HG02759 (cell line): ENCODE data around the gene CTDSPL.
A peak's percentile ranks its signal among the peaks of the same experiment; 100 is the strongest.

ENCODE experiments used
- ATAC-seq: cut with Tn5 transposase; IDR thresholded peaks from one replicate; pipeline ENCODE4 v1.9.1; 2021; ENCODE audit warnings: mild to moderate bottlenecking, moderate library complexity; ENCODE audit not compliant: unreplicated experiment

CTDSPL gene

GRCh38 chr3:37852771-37853170 is 8.9 kb upstream of the CTDSPL start:
- ATAC-seq, result no peak

DNA sequence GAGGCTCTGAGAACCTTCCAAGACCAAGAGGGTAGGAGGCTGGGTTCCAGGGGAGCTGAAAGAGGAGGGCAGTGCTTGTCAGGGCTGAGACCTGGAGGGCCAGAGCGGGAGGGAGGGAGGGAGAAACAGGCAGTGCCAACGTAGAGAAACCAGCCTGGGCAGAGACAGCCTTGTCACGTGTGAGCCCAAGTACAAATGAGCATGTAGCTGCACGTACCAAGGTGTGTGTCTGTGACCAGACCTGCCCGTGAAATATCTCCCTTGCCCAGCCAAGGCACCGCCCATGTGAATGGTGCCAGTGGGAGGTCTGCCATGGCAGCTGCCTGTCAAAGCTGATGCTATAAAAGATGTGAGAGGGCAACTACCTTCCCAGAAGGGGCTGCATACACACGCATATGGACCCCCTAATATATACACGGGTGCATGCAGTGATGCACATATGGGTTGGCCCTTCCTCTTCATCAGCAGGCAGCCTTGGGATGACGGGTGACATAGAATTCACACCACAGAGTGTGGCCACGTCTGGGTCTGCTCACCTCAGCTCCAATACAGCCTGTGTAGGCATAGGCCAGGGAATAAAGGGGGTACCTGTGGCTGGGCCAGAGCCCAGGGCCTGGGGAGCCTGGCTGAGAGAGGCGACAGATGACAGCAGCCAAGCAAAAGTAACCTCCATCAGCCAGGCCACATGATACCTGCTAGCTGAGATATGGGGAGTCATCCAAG is 7.8 kb upstream of the CTDSPL start:
- no peak for ATAC-seq

GRCh38 chr3:37855363-37855970 is 6.2 kb upstream of the CTDSPL start:
- ATAC-seq, result peak; percentile 60

- no peak for ATAC-seq
These were observed 5.3 kb upstream of the CTDSPL start for GRCh38 chr3:37856381-37856780.

GRCh38 chr3:37858742-37859141 is 2.9 kb upstream of the CTDSPL start:
- no peak for ATAC-seq

- ATAC-seq, result no peak
These were observed 2.3 kb upstream of the CTDSPL start for GRCh38 chr3:37859354-37859753.

- no peak for ATAC-seq
These were observed 1.8 kb upstream of the CTDSPL start for GRCh38 chr3:37859908-37860199.

GRCh38 chr3:37862219-37862902 is 681 bp downstream of the CTDSPL start:
- no peak for ATAC-seq

DNA sequence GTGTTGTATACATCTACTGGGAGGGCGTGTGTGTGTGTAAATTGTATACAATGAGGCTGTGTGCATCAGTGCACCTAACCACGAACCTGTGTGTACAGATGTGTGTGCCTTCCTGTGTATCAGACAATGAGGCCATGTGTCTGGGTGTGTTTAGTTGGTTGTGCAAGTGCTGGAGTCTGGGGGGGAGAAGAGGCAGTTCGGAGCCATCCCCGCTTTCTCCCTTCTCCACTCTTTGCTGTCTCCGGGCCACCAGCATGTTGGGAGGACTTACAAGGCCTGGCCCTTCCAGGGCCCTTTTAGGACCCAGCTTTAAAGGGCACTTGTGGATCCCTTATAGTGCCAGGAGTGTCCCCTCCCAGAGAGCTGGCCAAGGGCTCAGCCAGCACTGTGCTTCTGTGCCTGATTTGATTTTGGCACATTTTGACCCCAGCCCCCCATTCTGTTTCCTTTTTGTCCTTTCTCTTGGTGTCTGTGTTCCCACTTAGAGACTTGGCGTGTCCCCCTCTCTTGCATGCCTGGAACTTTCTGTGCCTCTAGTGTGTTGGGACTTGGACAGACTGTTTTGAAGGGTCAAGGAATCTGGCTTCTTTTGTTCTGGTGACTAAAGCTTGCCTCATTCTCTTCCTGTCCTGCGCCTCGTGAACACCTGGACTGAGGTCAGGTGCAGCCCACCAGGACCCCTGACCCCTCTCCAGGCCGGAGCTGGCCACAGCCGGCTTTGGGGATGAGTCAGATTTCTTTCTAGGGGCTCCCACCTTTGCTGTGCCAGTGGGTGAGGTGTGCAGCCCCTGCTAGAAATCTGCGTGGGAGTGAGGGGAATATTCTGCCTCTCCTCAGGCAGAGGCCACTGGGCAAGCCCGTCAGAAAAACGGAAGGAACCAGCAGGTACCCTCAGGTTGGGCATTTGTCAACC is 1.5 kb downstream of the CTDSPL start:
- no peak for ATAC-seq

GRCh38 chr3:37863949-37864822 is 2.5 kb downstream of the CTDSPL start:
- ATAC-seq, result no peak

- ATAC-seq, result no peak
These were observed 3.2 kb downstream of the CTDSPL start for GRCh38 chr3:37864904-37865303.

DNA sequence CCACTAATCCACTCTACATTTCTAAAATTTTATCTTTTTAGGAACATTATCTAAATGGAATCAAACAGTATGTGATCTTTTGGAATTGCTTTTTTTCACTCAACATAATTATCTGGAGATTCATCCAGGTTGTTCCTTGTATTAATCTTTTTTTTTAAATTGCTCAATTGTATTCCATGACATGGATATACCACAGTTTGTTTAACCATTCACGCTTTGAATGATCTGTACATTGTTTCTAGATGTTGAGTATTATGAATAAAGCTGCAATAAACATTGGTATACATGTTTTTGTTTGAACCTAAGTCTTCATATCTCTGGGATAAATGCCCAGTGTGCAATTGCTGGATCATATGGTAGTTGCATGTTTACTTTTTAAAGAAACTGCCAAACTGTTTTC is 5.5 kb downstream of the CTDSPL start:
- ATAC-seq, result no peak

GRCh38 chr3:37871858-37872257 is 10.2 kb downstream of the CTDSPL start:
- ATAC-seq, result no peak

DNA sequence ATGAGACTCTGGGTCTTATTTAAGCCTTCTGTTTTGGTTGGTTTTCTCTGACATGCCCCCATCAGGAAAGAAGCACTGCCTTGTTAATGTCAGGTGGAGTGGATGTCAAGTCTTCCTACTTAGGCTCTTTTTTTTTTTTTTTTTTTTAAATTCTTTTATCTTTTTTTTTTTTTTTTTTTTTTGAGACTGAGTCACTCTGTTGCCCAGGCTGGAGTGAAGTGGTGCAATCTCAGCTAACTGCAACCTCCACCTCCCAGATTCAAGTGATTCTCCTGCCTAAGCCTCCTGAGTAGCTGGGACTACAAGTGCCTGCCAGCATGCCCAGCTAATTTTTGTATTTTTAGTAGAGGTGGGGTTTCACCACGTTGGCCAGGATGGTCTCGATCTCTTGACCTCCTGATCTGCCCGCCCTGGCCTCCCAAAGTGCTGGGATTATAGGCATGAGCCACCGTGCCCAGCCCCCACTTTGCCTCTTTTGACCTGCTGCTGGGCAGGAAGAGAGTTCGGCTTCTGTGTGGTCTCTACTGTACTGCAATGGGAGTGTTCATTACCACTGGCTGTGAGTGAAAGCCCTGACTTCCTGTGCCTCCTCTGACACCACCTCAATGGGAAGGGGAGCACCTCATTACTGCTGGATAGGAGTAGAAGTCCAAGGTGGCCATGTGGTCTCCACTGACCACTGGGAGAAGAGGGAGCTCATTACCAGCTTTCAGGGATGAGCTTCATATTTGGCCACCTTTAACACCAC is 10.9 kb downstream of the CTDSPL start:
- ATAC-seq, result no peak

DNA sequence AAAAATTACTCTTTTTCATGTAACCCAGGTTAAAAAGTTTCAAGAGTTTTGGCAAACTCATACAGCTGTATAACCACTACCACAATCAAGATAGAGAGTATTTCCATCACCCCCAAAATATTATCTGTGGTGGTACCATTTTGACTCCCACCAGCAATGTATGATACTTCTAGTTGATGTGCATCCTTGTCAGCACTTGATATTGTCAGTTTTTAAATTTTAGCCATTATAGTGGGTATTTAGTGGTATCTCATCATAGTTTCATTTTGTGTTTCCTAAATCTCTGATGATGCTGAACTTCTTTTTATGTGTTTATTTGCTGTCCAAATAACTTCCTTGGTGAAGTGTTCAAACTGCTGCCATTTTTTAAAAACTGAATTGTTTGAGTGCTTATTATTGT is 14.6 kb downstream of the CTDSPL start:
- ATAC-seq, result no peak

DNA sequence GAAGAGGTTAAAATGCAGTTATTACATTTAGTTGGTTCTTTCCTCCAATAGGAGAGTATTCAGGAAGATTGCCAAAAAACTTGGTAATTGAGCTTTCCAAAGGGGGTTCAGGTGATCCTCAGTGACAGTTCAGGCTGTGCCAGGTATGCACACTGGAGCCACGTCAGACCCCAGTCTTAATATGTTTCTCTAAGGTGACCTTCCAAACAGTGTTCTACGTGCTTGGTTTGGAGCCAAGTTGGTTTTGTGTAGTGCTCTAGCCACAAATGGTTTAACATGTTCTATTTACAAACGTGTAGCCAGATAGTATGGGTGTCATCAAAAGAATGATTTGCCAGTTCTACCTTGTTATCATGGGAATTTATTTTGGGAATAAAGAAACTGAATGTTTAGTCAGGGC is 21.0 kb downstream of the CTDSPL start:
- no peak for ATAC-seq

DNA sequence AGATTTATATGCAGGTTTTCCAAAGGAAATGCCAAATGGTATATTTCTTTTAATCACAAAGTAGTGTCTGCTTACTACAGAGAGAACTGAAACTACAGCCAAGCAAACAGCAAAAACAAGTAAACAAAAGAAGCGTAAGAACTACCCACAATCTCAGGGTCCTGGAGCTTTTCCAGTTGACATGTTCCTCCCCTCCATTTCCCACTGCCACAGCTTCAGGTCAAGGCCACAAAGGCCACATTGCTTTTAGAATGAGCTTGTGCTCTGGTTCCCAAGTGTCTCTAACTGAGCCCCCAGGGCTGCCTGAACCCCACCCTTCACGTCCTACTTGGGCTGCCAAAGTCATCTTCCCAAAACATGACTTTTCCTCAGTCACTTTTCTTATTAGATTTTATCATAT is 24.1 kb downstream of the CTDSPL start:
- no peak for ATAC-seq

- ATAC-seq, result no peak
These were observed 24.7 kb downstream of the CTDSPL start for GRCh38 chr3:37886395-37886794.

DNA sequence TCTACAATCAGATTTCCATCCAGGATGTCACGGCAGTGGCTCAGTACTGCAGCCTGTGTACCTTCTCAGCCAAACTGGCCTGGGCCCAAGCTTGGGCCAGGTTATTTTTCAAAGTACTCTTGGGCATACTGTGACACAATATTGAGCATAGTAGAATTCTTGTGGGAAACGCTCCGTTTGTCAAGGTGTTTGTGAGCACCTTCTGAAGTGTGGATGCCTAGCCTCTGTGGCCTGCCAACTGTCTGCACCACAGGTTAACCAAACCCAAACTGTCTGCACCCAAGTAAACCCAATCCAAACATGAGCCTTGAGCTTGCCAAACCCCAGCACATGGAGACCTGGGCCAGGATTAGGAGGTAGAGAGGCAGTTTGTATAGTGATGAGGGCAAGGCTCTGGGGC is 25.4 kb downstream of the CTDSPL start:
- ATAC-seq, result no peak

GRCh38 chr3:37887824-37888223 is 26.1 kb downstream of the CTDSPL start:
- no peak for ATAC-seq
